Upper lobe of right lung (tissue), 1 donor: ENCODE data around the gene ZNRF2. TPM values are rescaled to one million over a fixed set of nuclear protein-coding genes. Genes with fewer than 3 reads are reported as not detected.

Experiments used
- ATAC-seq: fragments of 200-7000 bp; cut with Tn5 transposase; one replicate; pipeline ENCODE4 v1.9.1; 2020; ENCODE audit warnings: mild to moderate bottlenecking, moderate library complexity
- DNase-seq: peaks from one replicate; pipeline ENCODE4 v3.0.0-alpha.2; 2020
- H3K27ac ChIP-seq: fragments of 200-600 bp; one replicate; pipeline ENCODE4 v1.8.0; 2022
- H3K27me3 ChIP-seq: fragments of 200-600 bp; one replicate; pipeline ENCODE4 v1.8.0; 2022; ENCODE audit warnings: mild to moderate bottlenecking
- H3K36me3 ChIP-seq: fragments of 200-600 bp; one replicate; pipeline ENCODE4 v1.8.0; 2022
- H3K4me1 ChIP-seq: fragments of 200-600 bp; one replicate; pipeline ENCODE4 v1.8.0; 2022
- H3K4me3 ChIP-seq: fragments of 200-600 bp; one replicate; pipeline ENCODE4 v1.8.0; 2022; ENCODE audit warnings: mild to moderate bottlenecking
- H3K9me3 ChIP-seq: fragments of 200-600 bp; one replicate; pipeline ENCODE4 v1.8.0; 2022
- intact Hi-C: fragments of 100-400 bp; cut with DNase I; formaldehyde crosslinking; loops from one replicate; pipeline ENCODE4 v1.11.0; 2022
- total RNA-seq: library from RNA; stranded (reverse); fragmentation: NEBNext Ultra II Directional; extraction: Animal tissue kit (Norgen Biotek cat#: 25700); gene quantifications from one replicate; pipeline ENCODE4 v1.2.1, GENCODE V29; 2021
- TF ChIP-seq, protein P1 (sequence below): fragments of 200-600 bp; IDR thresholded peaks from one replicate; pipeline ENCODE4 v1.8.0; 2022; ENCODE audit warnings: antibody characterized with exemption
- donor health status: DM: no; HTN: yes; CAD: no; lungs with severe emphysema.

Gene ZNRF2
- total RNA-seq, 1 donor from 2014 or later, result 24.6 TPM

DNA sequence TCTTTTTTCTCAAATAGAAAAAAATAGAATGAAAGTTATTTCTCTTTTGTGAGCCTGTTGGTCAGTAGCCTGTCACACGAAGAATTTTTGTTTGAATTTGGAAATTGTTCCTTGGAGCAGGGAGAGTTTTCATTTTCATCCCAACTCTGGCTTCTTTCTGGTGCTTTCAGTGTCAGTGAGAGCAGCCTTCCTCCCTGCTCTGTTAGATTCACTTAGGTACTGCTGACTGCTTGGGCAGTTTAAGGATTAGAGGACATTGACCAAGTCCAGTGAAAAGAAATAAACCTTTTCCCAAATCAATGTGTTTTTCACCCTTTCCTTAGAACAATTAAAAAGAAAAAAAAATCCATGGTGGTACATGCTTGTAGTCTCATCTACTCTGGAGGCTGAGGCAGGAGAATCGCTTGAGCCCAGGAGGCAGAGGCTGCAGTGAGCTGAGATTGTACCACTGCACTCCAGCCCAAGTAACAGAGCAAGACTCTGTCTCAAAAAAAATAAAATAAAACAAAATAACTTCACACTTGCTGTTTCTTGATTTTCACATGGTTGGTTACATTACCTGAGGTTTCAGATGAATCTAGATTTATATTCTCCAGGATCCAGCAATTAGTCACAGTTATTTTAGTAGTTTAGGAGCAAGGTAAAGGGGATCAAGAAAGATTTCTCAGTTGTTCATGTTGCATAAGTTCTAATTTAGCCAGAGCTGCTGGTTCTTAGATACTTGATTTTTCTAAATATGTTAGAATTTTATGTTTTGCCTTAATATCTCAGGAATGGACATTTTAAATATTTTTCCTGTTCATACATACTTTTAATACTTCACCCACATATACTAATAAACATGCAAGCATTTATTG lies 63.1 kb downstream of the ZNRF2 start:
- no peak overlapping the region for H3K4me3 ChIP-seq
- peak overlapping the region; percentile 39 for H3K27ac ChIP-seq
- intact Hi-C loops, result no loop called here
- TF ChIP-seq, protein P1, sequence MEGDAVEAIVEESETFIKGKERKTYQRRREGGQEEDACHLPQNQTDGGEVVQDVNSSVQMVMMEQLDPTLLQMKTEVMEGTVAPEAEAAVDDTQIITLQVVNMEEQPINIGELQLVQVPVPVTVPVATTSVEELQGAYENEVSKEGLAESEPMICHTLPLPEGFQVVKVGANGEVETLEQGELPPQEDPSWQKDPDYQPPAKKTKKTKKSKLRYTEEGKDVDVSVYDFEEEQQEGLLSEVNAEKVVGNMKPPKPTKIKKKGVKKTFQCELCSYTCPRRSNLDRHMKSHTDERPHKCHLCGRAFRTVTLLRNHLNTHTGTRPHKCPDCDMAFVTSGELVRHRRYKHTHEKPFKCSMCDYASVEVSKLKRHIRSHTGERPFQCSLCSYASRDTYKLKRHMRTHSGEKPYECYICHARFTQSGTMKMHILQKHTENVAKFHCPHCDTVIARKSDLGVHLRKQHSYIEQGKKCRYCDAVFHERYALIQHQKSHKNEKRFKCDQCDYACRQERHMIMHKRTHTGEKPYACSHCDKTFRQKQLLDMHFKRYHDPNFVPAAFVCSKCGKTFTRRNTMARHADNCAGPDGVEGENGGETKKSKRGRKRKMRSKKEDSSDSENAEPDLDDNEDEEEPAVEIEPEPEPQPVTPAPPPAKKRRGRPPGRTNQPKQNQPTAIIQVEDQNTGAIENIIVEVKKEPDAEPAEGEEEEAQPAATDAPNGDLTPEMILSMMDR, result no peak
- H3K4me1 ChIP-seq, result peaks cover 45% of the 10 kb centered on the region
- no peaks in the 10 kb centered on the region for H3K9me3 ChIP-seq
- ATAC-seq (no peak), DNase-seq (no peak)
- no peaks in the 10 kb centered on the region for H3K27me3 ChIP-seq
- no peaks in the 10 kb centered on the region for H3K36me3 ChIP-seq

DNA sequence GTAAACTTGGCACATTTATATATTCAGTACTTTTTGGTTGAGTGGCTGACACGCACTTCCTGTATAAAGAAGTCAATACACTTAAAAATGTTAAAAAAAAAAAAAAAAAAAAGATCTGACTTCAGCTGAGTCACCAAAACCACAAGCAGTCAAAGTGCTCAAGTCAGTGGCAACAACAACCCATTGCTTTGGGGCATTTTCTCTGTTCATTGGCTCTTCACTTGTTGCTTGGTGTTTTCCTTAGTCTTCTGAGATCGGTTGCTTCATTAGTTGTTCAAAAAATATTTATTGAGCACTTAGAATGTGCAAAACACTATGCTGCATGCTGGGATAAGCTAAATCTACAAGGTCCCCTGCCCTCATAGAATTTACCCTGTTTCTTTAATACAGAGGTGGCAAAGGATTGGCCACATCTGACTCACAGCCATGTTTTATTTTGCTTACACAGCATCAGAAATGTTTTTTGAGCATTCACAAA lies 63.7 kb downstream of the ZNRF2 start:
- no peaks in the 10 kb centered on the region for H3K27me3 ChIP-seq
- no peaks in the 10 kb centered on the region for H3K36me3 ChIP-seq
- ATAC-seq (peak; percentile 78), DNase-seq (no peak)
- H3K4me1 ChIP-seq, result peaks cover 45% of the 10 kb centered on the region
- H3K27ac ChIP-seq, result peak overlapping the region; percentile 51
- H3K4me3 ChIP-seq, result no peak overlapping the region
- no peaks in the 10 kb centered on the region for H3K9me3 ChIP-seq
- intact Hi-C loops, result no loop called here
- TF ChIP-seq, protein P1, result no peak

DNA sequence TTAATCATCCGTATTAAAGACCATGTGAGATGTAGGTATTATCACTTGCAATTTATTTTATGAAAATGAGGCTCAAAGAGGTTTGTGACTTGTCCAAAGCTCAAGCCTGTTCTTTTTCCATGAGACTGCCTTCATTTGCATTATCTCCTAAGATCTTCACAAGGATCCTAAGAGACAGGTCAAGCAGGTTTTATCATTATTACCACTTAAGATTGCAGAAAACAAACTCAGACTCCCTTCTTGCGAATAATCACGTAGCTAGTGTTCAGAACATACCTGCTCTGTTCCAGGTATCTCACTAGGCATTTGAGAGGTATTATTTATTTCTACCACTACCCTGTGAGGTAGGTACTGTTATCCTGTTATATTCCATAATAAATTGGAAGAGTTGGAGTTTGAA lies 64.8 kb downstream of the ZNRF2 start:
- no peak for ATAC-seq
- Histone ChIP-seq H3K9me3 (no peaks in the 10 kb centered on the region), H3K27me3 (no peaks in the 10 kb centered on the region), H3K36me3 (no peaks in the 10 kb centered on the region), H3K4me3 (no peak overlapping the region), H3K27ac (no peak overlapping the region), H3K4me1 (peaks cover 45% of the 10 kb centered on the region)
- TF ChIP-seq, protein P1, result no peak
- DNase-seq, result no peak
- intact Hi-C loops, result no loop called here

DNA sequence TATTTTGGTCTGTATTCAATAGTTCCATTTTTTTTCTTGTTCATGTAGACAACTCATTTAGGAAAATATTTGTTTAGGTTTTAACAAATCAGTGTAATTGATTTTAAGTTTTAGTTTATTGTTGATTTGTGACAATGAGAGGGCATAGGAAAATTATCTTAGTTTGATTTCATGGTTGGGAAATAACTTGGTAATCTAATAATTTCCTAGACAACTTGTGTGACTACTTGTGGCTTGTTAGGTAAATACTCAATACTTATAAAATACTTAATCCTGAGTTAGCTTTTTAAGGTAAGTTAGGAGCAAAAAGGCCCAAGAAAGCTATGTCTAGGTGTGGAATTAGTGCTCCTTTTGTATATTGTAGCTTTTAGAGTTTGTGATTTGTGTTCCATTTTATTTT lies 65.4 kb downstream of the ZNRF2 start:
- H3K36me3 ChIP-seq, result no peaks in the 10 kb centered on the region
- intact Hi-C loops, result no loop called here

DNA sequence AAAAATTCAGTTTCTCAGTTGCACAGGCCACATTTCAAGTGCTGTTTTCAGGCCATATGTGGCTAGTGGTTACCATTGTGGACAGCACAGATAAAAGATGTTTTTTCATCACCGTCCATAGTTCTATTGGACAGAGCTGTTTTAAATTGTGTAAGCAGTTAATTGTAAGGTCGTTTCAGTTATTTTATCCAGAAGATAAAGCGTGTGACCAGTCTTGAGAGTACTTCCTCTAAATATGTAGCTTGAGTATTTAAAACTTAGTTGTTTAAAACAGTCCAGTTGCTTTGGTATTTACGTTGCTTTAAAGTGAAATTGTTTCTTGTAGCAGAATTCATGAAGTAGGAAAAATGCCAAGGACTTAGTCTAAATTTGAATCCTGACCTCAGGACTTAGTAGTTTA lies 66.9 kb downstream of the ZNRF2 start:
- ATAC-seq, result peak; percentile 42

More for the DNA sequence above, 65.4 kb downstream of the ZNRF2 start:
- ATAC-seq, result no peak
- peaks cover 41% of the 10 kb centered on the region for H3K4me1 ChIP-seq
- no peaks in the 10 kb centered on the region for H3K9me3 ChIP-seq
- no peaks in the 10 kb centered on the region for H3K27me3 ChIP-seq
- no peak for DNase-seq
- H3K4me3 ChIP-seq, result no peak overlapping the region
- TF ChIP-seq, protein P1, result no peak
- H3K27ac ChIP-seq, result no peak overlapping the region

More for the DNA sequence above, 66.9 kb downstream of the ZNRF2 start:
- Histone ChIP-seq H3K27ac (no peak overlapping the region), H3K4me1 (peaks cover 33% of the 10 kb centered on the region), H3K36me3 (no peaks in the 10 kb centered on the region), H3K9me3 (no peaks in the 10 kb centered on the region), H3K4me3 (no peak overlapping the region), H3K27me3 (no peaks in the 10 kb centered on the region)
- TF ChIP-seq, protein P1, result no peak
- no peak for DNase-seq
- intact Hi-C loops, result no loop called here
